GM18526 (cell line): ENCODE measurements around the gene SLC6A13.

Experiments
- POLR2A ChIP-seq: IDR thresholded peaks from 3 replicates; pipeline ENCODE4 v1.6.1; 2011; ENCODE audit not compliant: insufficient read length; ENCODE audit errors: extremely low read depth

The SLC6A13 gene

DNA sequence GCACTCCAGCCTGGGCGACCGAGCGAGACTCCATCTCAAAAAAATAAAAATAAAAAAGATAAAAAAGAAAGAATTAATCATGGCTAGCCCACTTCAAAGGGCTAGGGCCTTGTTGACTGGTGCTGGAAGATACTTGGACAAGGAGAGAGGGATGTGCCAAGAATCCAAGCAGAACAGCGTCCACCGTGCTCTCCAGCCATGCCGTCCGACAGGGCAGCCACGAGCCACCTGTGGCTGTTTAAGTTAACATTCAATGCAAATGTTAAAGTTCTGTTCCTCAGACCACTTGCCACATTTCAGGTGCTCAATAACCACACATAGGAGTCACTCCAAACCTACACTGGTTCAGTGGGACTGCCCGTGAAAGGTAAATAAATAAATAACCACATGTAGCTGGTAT lies 21.4 kb downstream of the SLC6A13 start:
- TF ChIP-seq POLR2A = no peak

- TF ChIP-seq POLR2A = no peak
These were observed 22.1 kb downstream of the SLC6A13 start for GRCh38 chr12:240566-240965.

DNA sequence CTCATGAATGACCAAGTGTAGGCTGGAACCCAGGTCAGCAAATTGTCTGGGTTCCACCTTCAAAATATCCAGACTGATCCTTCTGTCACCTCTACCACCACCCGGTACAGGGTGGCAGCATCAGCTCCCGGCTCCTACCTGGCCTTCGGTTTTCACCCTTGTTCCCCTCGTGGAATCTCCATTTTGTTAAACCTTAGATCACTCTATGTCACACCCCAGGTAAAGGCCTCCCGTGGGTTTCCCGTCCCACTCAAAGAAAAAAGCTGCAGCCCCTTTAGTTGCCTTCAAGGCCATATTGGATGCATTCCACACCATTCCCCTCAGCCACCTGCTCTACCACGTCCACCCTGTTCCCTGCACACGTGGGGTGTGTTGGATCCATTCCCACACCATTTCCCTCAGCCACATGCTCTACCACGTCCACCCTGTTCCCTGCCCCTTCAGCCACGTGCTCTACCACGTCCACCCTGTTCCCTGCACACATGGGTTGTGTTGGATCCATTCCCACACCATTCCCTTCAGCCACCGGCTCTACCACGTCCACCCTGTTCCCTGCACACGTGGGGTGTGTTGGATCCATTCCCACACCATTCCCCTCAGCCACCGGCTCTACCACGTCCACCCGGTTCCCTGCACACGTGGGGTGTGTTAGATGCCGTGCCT lies 23.8 kb downstream of the SLC6A13 start:
- TF ChIP-seq POLR2A = no peak

DNA sequence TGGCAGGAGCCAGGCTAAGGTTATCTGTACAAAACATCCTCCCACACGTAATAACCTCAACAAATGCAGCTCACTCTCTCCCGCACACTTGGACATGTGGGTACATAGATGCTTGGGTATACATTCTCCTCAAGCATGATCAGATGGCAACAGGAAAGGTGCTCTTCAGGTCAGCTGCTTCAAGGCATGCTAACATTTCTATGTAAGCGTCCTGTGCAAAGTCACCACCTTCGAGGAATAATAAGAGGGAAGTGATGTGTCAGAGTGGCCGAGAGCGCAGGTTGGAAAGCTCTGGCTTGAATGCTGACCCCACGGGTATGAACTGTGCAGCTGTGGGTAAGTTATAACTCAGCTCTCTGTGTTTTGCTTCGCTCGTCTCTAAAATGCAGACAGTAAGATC lies 24.5 kb downstream of the SLC6A13 start:
- TF ChIP-seq POLR2A = no peak

- no peak for TF ChIP-seq POLR2A
These were observed 25.4 kb downstream of the SLC6A13 start for GRCh38 chr12:237026-237815.

GRCh38 chr12:236445-236844 lies 26.2 kb downstream of the SLC6A13 start:
- TF ChIP-seq POLR2A = no peak

GRCh38 chr12:234891-235415 lies 27.7 kb downstream of the SLC6A13 start:
- TF ChIP-seq POLR2A = no peak

DNA sequence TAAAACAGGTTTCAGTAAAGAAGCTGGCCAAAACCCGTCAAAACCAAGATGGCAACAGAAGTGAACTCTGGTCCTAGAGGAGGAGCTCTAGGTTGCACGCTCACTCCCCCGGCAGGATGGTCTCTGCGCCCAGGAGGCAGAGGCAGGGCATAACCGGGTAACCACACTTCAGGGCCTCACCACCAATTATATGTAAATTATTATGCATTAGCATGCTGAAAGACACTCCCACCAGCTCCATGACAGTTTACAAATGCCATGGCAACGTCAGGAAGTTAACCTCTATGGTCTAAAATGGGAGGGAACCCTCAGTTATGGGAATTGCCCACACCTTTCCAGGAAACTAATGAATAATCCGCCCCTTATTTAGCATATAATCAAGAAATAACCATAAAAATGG lies 28.6 kb downstream of the SLC6A13 start:
- TF ChIP-seq POLR2A = no peak

DNA sequence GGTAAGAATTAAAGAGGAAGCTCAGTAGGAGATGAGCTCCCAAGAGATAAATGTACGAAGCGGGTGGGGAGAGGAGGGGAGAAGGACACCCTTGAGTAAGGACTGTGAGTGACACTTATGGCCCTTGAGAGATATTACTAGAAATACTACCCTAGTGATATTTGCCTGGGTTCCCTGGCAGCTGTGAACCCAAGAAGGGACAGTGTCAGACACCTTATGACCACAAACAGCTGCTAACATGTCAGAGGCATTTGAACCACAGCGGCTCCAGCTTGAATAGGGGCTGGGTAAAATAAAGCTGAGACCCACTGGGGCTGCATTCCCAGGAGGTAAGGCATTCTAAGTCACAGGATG lies 29.0 kb downstream of the SLC6A13 start:
- no peak for TF ChIP-seq POLR2A

- TF ChIP-seq POLR2A = no peak
These were observed 29.7 kb downstream of the SLC6A13 start for GRCh38 chr12:232731-233614.

DNA sequence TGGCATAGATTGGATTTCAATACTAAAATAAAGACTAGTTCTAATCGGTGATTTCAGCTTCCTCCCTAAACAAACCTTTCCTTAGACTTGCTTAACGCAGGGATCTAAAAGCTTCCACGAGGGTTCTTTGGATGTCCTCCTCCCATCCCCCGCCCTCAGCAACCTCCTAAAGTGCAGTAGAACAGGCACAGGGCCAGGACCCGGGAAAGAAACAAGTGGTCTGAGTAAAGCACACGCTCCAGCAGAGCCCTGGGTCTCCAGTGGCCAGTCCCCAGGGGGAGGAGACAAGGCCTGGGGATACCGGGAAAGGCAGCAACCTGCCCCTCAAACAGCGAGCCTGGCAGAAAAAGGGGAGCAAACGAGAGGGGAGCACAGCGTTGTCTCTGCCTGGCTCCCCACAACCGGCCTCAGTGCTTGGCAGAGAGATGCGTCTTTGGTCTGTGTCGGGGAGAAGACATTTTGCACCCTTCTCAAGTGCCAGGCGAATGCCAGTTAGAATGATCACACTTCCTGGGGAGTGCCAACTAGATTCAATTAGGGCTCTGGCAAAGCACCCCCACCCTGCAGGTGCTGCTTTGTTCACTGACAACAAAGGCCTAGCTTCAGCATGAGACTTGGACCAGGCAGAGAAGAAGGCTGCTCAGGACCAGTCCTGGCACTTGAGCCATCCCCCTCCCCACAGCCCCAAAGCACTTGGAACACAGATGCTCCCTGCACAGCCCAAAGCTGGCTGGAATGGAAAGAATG lies 31.5 kb downstream of the SLC6A13 start:
- no peak for TF ChIP-seq POLR2A

GRCh38 chr12:229441-230191 lies 33.0 kb downstream of the SLC6A13 start:
- no peak for TF ChIP-seq POLR2A

DNA sequence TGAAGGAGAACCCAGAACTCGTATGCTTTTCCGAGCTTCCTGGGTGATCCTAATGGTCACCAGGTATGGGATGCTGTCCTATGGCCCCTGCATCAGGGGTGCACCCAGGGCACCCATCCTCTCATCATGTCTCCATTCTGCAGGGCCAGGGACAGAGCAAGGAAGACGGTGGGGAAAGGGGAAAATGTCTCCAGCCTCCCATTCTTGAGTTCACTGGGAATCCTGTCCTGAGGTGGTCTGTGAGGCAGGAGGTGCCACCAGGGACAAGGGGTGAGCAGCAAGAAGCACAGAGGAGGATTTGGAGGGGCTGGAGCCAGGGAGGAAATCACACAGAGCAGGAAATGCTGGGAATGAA lies 33.8 kb downstream of the SLC6A13 start:
- no peak for TF ChIP-seq POLR2A
